GM20000 (cell line): ENCODE results near the gene PTPRG.

Experiments
- DNase-seq: peaks from one replicate; pipeline ENCODE4 v3.0.0; 2012; ENCODE audit warnings: low spot score
- TF ChIP-seq, protein P1 (sequence below): IDR thresholded peaks from 2 replicates; pipeline ENCODE4 v1.5.1; 2012; ENCODE audit warnings: mild to moderate bottlenecking, control low read depth; ENCODE audit errors: extremely low read depth, missing control alignments

The PTPRG gene

DNA sequence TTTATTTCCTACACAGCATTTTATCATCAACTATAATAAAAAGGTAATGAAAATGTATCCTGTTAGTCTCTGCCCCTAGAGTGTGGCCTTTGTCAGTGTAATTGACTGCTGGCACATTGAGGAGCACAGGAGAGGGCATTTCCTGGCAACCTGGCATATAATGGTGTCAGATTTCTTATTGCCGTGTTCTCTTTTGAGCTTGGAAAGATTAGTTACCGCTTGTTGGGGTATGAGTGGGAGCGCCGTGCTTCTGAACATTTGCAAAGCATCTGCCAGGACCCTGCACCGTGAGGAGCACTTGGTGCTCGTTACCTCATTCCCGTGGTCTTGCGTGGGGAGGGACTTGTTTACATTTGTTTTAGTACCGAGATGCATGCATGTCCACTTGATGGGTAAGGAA, 124.4 kb downstream of the PTPRG start:
- no peak for DNase-seq
- TF ChIP-seq, protein P1, sequence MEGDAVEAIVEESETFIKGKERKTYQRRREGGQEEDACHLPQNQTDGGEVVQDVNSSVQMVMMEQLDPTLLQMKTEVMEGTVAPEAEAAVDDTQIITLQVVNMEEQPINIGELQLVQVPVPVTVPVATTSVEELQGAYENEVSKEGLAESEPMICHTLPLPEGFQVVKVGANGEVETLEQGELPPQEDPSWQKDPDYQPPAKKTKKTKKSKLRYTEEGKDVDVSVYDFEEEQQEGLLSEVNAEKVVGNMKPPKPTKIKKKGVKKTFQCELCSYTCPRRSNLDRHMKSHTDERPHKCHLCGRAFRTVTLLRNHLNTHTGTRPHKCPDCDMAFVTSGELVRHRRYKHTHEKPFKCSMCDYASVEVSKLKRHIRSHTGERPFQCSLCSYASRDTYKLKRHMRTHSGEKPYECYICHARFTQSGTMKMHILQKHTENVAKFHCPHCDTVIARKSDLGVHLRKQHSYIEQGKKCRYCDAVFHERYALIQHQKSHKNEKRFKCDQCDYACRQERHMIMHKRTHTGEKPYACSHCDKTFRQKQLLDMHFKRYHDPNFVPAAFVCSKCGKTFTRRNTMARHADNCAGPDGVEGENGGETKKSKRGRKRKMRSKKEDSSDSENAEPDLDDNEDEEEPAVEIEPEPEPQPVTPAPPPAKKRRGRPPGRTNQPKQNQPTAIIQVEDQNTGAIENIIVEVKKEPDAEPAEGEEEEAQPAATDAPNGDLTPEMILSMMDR, result no peak

DNA sequence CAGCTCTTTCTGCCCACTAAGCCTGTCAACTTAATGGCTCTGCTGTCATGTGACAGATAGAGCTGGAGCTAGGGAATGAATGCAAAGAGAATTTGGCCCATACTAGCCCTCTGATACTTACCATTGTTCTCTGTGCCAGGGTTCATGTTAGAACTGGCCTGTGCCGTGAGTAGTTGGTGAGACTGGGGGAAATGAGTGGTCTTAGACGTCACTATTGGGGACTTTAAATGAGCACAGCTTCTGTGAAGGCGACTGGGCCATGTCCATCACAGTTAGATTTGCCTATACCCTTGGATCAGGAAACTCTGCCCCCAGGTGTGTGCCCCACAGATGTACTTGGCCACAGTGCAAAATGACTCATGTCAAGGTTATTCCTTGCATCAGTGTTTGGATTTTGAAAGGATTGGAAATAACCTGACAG, 124.9 kb downstream of the PTPRG start:
- TF ChIP-seq, protein P1, result no peak
- no peak for DNase-seq

DNA sequence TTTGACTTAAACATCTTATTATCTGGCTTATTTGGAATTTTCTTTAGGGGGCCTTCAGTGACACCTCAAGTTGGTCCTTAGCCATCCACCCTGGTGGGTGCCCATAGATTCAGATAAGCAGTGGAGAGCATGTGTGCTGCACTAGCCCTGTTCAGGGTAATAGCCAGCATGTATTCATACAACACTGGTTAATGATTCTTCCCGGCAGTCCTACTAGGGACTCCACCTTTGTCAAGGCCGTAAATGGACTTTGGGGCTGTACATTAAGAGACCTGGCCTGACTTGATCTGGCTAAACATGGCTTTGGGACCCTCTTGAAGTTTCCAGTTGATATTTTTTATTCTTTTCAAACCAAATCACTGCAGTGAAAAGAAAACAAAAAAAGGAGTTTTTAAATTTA, 125.8 kb downstream of the PTPRG start:
- TF ChIP-seq, protein P1, result no peak
- DNase-seq, result no peak

DNA sequence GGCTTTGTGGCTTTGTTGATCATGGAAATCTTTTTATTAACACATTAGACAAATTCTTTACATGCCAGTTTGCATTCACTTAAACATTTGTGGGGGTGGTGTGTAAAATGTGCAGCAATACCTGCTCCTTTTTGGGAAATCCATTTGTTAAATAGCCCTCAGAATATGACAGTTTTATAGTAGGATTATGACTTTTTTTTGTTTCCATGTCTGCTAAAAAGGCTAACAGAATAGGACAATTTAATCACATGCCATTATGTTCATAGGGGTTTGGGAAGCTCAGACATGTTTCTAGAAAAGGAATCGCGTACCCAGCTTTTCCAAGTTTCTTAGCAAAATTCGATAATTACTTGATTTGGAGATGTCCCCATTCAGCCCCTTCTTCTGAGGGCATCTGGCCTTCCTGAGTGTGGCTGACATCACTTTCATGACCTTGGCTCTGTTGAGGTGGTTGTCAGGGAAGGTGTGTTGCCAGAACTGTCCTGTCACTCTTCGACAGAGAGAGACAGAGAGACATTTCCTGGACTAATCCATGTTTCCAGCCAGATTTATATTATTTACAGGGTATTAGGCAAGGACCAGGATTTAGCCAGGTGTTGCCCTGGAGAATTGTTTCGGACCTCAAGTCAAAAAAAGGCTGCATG, 126.4 kb downstream of the PTPRG start:
- DNase-seq, result no peak
- TF ChIP-seq, protein P1, result no peak

DNA sequence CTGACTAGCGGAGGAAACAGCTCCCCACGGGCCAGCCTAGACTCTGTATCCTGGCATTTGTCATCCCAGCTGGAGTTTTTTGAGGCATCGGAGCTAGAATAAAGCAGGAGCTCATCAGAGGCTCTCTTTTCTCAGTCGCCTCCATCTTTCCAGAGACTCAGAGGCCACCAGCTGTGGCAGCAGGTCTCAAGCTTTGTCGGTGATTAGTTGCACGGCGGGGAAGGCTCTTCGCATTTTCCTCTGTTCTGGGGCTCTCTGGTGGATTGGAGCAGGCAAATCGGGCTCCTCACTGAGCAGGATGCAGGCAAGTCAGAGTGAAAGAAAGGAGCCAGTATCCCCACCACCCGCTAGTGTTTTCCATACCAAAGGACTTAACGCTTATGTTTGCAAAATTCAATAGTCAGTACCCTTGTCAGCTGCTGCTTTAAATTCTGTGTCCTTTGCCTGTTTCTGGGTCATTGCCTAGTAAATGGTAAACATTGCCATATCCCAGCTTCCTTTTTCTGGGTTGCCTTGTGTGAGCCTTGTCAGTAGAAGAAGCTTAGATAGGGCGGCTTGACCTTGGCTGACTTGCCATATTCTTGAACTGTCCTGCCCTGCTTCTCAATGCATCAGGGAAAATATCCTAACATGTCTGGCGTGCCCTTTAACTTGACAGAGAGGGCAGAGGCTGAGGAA, 127.1 kb downstream of the PTPRG start:
- TF ChIP-seq, protein P1, result no peak
- DNase-seq, result no peak

DNA sequence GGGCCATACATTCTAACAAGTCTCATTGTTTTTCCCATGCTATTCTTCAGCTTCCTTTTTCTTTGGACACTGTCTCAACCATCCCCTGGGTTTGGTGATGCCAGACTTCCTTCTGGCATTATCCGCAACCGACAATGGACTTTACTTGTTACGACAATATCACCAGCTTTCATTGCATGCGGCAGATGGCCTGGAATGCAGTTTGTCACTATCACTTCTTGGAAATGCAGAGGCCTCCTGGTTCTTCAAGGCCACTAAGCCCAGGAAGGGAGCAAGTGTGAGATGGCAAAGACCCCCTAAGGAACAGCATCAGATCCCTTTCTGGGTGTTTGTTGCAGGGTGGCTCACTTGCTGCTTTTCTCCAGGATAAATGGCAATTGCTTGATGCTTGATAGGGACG, 128.6 kb downstream of the PTPRG start:
- TF ChIP-seq, protein P1, result no peak
- DNase-seq, result no peak

DNA sequence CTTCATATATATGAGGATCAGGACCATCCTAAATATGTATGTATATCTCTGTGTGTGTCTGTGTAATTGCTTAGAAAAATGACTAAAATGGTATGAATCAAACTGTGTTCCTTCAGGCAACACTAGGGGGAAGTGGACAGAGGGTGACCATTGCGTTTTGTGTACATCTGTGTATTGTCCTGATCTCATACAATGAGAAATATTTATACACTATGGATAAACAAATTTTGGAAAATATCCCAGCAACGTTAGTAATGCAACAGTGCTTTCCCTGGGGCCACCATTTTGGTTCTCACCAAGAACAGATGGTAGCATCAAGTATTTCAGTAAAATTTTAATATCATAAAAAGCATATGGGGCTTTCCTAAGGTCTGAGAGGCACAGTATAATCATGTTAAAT, 130.1 kb downstream of the PTPRG start:
- TF ChIP-seq, protein P1, result no peak

More for the DNA sequence above, 130.1 kb downstream of the PTPRG start:
- DNase-seq, result no peak
